ENCODE data around the gene YPEL1.

YPEL1 gene

GRCh38 chr22:21674638-21675245 lies 60.9 kb downstream of the YPEL1 start:
- TF ChIP-seq, protein P1, sequence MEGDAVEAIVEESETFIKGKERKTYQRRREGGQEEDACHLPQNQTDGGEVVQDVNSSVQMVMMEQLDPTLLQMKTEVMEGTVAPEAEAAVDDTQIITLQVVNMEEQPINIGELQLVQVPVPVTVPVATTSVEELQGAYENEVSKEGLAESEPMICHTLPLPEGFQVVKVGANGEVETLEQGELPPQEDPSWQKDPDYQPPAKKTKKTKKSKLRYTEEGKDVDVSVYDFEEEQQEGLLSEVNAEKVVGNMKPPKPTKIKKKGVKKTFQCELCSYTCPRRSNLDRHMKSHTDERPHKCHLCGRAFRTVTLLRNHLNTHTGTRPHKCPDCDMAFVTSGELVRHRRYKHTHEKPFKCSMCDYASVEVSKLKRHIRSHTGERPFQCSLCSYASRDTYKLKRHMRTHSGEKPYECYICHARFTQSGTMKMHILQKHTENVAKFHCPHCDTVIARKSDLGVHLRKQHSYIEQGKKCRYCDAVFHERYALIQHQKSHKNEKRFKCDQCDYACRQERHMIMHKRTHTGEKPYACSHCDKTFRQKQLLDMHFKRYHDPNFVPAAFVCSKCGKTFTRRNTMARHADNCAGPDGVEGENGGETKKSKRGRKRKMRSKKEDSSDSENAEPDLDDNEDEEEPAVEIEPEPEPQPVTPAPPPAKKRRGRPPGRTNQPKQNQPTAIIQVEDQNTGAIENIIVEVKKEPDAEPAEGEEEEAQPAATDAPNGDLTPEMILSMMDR (IDR thresholded peaks at IDR 0.05; ENCODE audit: insufficient read depth, low read depth, low read length, missing control alignments): no peak
- no peak for DNase-seq (ENCODE audit: low read depth)
- H3K4me3 ChIP-seq (ENCODE audit: low read depth, low read length): no peak overlapping the region

DNA sequence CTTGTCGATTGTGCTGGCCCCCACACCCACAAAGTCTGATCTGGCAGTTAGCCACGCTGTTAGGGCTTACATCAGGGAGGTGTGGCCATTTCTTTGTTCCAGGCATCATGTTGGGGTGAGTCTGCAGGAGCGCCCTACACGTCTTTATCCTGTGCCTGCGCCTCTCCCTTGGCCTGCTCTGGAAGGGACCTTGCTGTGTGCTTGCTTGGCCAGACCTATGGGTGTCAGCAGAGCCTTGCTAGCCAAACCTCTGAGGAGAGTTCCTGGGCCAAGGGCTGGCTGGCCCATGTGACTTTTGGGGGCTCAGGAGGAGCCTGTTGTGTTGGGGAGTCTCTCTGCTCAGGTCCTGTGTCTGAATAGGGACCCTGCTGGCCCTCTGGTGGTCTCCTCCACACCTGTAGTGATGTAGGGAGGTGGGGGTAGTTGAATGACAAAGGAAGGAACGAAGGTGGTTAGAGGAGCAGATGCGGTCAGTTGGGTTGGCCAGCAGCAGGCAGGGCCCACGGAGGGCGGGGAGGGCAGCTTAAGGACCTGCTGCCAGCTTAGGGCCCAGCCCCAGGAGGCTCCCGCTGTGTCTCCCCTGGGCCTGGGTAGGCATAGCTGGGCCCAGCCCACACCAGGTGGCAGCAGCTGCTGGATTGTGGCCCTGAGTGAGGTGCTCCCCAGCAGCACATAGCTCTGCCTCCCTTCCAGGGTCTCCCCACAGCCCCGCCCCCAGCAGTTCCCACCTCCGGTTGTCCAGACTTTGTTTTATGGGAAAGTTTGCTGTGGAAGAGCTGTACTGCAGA lies 61.9 kb downstream of the YPEL1 start:
- DNase-seq (ENCODE audit: low read depth): no peak
- TF ChIP-seq, protein P1 (IDR thresholded peaks at IDR 0.05; ENCODE audit: insufficient read depth, low read depth, low read length, missing control alignments): no peak
- H3K4me3 ChIP-seq (ENCODE audit: low read depth, low read length): no peak overlapping the region

DNA sequence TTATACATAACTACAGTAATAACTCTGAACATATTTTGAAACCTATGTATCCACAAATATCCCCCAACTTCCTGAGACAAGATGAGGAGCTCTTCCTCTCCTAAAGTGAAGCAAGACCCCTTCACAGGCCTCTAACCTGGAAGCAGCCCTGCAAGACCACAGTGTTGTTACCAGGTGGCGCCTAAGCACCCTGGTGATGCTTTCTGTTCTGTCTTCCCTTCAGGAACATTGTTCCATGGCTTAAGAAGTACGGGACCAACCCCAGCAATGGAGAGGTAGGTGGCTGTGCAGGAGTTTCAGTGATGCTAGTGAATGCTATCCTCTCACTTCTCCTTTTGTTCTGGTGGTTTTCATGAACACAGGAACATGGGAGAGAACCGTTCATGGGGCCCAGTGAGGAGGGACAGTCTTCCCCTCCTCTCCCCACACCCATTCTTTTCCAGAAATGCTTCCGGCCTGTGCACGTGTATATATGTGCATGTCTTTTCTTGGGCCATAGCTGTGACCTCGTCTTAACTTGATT lies 63.4 kb downstream of the YPEL1 start:
- TF ChIP-seq, protein P1 (IDR thresholded peaks at IDR 0.05; ENCODE audit: insufficient read depth, low read depth, low read length, missing control alignments): no peak
- H3K4me3 ChIP-seq (ENCODE audit: low read depth, low read length): no peak overlapping the region
- DNase-seq (ENCODE audit: low read depth): no peak

DNA sequence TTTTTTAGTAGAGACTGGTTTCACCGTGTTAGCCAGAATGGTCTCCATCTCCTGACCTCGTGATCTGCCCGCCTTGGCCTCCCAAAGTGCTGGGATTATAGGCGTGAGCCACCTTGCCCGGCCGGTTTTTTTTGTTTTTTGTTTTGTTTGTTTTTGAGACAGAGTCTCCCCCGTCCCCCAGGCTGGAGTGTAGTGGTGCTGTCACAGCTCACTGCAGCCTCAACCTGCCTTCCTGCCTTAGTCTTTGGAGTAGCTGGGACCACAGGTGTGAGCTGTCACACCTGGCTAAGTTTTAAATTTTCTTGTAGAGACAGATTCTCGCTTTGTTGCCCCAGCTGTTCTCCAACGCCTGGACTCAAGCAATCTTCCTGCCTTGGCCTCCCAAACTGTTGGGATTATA lies 66.6 kb downstream of the YPEL1 start:
- DNase-seq (ENCODE audit: low read depth): no peak
- TF ChIP-seq, protein P1 (IDR thresholded peaks at IDR 0.05; ENCODE audit: insufficient read depth, low read depth, low read length, missing control alignments): no peak
- H3K4me3 ChIP-seq (ENCODE audit: low read depth, low read length): no peak overlapping the region

DNA sequence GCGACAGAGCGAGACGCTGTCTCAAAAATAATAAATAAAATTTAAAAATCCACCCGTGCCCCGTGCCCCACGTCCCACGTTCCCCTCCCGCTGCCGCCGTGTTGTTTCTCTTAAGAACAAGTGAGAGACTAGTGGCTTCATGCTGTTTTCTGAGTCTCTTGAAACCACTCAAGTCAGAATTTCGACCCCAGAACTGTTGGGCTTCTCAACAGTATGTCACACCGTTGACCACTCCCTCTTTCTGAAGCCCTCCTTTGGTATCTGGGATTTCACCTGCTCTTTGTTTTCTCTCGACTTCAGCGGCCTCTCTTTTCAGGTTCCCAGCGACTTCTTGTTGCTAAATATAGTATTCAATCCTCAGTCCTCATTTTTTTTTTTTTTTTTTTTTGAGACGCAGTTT lies 68.8 kb downstream of the YPEL1 start:
- TF ChIP-seq, protein P1 (IDR thresholded peaks at IDR 0.05; ENCODE audit: insufficient read depth, low read depth, low read length, missing control alignments): no peak
- DNase-seq (ENCODE audit: low read depth): no peak
- peak overlapping the region; percentile 73 for H3K4me3 ChIP-seq (ENCODE audit: low read depth, low read length)

- TF ChIP-seq, protein P1 (IDR thresholded peaks at IDR 0.05; ENCODE audit: insufficient read depth, low read depth, low read length, missing control alignments): no peak
- H3K4me3 ChIP-seq (ENCODE audit: low read depth, low read length): peak overlapping the region; percentile 73
- no peak for DNase-seq (ENCODE audit: low read depth)
Measured at GRCh38 chr22:21665047-21665851, 70.3 kb downstream of the YPEL1 start.

All from GM12865 (cell line).